ENCODE results near the gene MAP4K2. TPM values are rescaled to one million over a fixed set of nuclear protein-coding genes. Genes with fewer than 3 reads are reported as not detected.

Gene MAP4K2
- total and polyA plus RNA-seq, 7 donors: 9.0 to 23.5 (median 13.6) TPM

DNA sequence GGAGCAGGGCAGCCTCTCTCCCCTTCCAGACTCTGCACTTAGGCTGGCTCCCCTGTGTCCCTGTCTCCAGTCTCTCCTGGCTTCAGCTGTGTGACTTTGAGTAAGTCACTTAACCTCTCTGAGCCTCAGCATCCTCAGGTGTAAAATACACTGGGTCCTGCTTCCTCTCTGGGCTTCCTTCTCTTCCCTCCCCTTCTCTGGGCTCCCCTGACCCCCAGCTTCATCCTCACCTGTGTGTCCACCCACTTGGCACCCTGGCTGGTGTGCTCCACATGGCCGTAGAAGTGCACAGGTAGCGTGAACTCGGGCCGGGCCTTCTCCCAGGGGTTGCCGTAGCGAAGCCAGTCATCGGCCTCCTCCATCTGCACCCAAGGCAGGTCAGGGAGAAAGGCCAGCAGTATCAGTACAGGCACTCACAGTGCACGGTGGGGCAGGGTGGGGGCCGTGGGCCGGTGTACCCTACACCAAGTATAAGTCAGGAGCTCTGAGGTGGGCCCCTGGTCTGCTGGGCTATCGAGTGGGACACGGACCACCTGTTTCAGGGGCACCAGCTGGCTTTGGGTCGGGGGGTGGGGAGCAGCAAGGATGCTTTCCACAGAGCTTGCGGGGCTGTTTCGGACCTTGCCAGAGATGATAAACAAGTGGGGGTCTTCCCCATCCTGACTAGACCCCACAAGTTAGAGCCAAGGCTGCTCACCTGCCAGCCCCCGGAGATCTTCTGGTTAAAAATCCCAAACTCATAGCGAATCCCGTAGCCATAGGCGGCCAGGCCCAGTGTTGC, 45.3 kb downstream of the MAP4K2 start:
- 83 to 92% methylated on average over 19 of the region's 19 CpGs for WGBS, 2 donors
- Histone ChIP-seq H3K9me3 (no peaks in the 10 kb centered on the region), H3K4me1 (peaks cover 0 to 48% (median 46%) of the 10 kb centered on the region in 4 donors), H3K4me3 (no peak overlapping the region), H3K36me3 (peaks cover 0 to 24% (median 11%) of the 10 kb centered on the region in 4 donors), H3K27ac (peak overlapping the region in 2 of 4 donors; percentile 84 to 88), H3K27me3 (no peaks in the 10 kb centered on the region)
- peak; percentile 66 for DNase-seq
- TF ChIP-seq POLR2A (IDR thresholded peaks at IDR 0.05) (no peak), POLR2AphosphoS5 (IDR thresholded peaks at IDR 0.05) (no peak), EP300 (IDR thresholded peaks at IDR 0.05) (no peak)
- intact Hi-C loops (cut with DNase I): no loop called here

DNA sequence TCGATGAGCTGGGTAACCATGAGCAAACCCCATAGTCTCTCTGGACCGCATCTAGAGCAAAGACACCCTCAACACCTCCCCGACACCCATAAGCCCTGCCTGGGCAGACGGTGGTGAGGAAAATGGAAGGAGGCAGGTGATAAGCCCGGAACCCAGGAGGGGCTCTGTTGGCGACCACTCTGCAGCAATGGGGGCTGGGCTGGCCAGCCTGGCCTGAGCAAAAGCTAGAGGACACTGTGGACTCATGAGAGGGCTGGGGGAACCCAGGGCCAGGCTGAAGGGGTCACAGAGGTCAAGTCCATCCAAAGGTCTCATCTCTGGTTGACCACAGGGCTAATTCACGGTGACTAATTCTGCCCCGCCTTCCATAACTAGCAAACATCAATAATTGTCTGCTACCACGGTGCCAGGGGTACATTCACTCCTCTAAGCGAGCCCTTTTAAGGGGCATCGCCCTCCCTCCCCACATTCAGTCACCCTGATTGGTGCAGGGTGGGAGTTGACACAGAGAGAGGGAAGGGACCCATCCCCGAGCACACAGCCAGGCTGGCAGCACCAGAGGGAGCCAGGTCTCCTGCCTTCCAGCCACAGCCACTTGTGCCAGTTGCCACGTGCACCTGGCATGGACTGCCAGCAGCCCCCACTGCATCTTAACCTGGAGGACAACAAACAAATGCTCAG, 47.2 kb downstream of the MAP4K2 start:
- TF ChIP-seq, protein P1, sequence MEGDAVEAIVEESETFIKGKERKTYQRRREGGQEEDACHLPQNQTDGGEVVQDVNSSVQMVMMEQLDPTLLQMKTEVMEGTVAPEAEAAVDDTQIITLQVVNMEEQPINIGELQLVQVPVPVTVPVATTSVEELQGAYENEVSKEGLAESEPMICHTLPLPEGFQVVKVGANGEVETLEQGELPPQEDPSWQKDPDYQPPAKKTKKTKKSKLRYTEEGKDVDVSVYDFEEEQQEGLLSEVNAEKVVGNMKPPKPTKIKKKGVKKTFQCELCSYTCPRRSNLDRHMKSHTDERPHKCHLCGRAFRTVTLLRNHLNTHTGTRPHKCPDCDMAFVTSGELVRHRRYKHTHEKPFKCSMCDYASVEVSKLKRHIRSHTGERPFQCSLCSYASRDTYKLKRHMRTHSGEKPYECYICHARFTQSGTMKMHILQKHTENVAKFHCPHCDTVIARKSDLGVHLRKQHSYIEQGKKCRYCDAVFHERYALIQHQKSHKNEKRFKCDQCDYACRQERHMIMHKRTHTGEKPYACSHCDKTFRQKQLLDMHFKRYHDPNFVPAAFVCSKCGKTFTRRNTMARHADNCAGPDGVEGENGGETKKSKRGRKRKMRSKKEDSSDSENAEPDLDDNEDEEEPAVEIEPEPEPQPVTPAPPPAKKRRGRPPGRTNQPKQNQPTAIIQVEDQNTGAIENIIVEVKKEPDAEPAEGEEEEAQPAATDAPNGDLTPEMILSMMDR (IDR thresholded peaks at IDR 0.05): no peak
- TF ChIP-seq POLR2A (IDR thresholded peaks at IDR 0.05): no peak
- no peak for TF ChIP-seq POLR2AphosphoS5 (IDR thresholded peaks at IDR 0.05)
- no peak for TF ChIP-seq EP300 (IDR thresholded peaks at IDR 0.05)
- peak; percentile 57 for DNase-seq
- H3K36me3 ChIP-seq: peaks cover 0 to 38% (median 16%) of the 10 kb centered on the region in 4 donors
- H3K9me3 ChIP-seq: no peaks in the 10 kb centered on the region
- H3K27me3 ChIP-seq: no peaks in the 10 kb centered on the region
- WGBS, 2 donors: 71 to 87% methylated on average over 13 of the region's 13 CpGs
- H3K4me3 ChIP-seq: no peak overlapping the region
- peaks cover 0 to 30% (median 27%) of the 10 kb centered on the region in 4 donors for H3K4me1 ChIP-seq
- no peak overlapping the region for H3K27ac ChIP-seq
- intact Hi-C loops (cut with DNase I): no loop called here

DNA sequence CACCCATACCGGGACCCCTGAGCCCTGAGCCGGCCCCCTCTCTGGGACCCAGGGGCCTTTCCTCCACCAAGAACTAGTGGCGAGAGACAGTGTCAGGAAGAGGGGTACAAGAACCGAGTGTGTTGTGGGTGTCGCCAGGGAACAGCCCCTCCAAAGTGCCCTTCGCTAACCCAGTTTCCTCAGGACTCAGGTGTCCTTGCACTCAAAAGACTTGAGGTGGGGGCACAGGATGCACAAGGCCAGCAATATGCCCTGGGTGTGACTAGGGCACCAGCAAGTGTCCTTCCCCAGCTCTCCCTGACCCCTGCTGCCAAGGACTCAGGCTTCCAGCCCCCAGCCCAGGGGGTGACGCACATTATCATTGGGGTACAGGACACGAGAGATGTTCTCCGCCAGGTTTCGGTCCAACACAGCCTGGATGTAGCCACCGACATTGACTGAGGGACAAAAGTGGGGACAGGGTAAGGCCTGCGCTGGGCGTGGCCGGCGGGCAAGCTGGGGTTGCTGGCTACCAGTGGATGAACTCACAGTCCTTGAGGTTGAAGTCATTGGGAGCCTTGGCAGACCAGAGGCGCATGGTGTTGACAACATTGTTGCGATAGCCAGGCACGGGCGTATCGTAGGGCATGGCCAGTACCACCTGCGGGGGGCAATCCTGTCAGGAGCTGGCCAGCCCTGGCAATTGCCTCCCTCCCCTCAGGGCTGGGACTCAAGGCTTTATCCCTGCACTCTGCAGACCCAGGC, 47.9 kb downstream of the MAP4K2 start:
- Histone ChIP-seq H3K36me3 (peaks cover 0 to 43% (median 16%) of the 10 kb centered on the region in 4 donors), H3K27me3 (no peaks in the 10 kb centered on the region), H3K4me3 (no peak overlapping the region), H3K4me1 (peaks cover 0 to 23% (median 19%) of the 10 kb centered on the region in 4 donors), H3K9me3 (no peaks in the 10 kb centered on the region), H3K27ac (no peak overlapping the region)
- DNase-seq: peak; percentile 57
- WGBS, 2 donors: 93% methylated on average over 21 of the region's 21 CpGs
- TF ChIP-seq POLR2AphosphoS5 (IDR thresholded peaks at IDR 0.05) (no peak), EP300 (IDR thresholded peaks at IDR 0.05) (no peak), POLR2A (IDR thresholded peaks at IDR 0.05) (no peak)
- TF ChIP-seq, protein P1 (IDR thresholded peaks at IDR 0.05): no peak
- intact Hi-C loops (cut with DNase I): no loop called here

DNA sequence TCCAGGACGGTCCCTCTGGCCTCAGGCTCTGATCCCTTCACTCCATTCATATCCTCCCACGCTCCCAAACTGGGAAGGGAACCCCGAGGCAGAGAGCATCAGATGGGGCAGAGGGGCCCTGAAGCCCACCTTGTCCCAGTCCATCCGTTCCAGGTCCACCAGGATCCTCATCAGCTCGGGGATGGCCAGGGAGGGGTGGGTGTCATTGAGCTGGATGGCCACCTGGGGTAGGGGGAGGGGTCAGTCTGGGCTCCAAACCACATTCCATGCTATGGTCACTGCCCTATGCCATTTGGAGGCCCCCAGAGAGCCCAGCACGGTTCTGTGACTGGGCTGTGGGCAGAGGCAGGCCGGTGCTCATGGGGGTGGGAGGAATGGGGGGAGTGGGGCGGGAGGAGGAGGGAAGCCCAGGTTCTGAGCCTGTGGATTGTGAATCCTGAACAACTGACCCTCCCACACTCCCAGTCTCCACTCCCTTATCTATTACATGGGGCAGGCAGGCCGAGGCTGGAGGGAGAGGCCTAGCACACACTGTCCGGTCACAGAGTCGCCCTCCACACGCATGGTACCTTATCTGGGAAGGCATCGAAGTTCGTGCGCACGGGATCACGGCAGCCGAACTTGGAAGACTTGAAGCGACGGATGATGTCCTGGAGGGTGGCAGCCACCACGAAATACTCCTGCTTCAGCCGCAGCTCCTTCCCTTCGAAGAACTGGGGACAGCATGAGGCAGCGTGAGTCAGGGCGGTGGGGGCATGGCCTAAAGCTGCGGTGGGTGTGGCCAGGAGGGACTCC, 48.7 kb downstream of the MAP4K2 start:
- TF ChIP-seq POLR2A (IDR thresholded peaks at IDR 0.05): no peak
- no peak for TF ChIP-seq POLR2AphosphoS5 (IDR thresholded peaks at IDR 0.05)
- TF ChIP-seq, protein P1 (IDR thresholded peaks at IDR 0.05): no peak
- TF ChIP-seq EP300 (IDR thresholded peaks at IDR 0.05): no peak
- no peak overlapping the region for H3K4me3 ChIP-seq
- no peak overlapping the region for H3K27ac ChIP-seq
- peaks cover 0 to 47% (median 16%) of the 10 kb centered on the region in 4 donors for H3K36me3 ChIP-seq
- intact Hi-C loops (cut with DNase I): no loop called here
- peak; percentile 53 for DNase-seq
- WGBS, 2 donors: 90 to 92% methylated on average over 26 of the region's 26 CpGs
- peaks cover 0 to 15% (median 12%) of the 10 kb centered on the region in 4 donors for H3K4me1 ChIP-seq
- no peaks in the 10 kb centered on the region for H3K9me3 ChIP-seq
- H3K27me3 ChIP-seq: no peaks in the 10 kb centered on the region

Measured in sigmoid colon (tissue), 7 donors.